KBM-7 (cell line): Measurements from ENCODE around the gene FAM53B.

ENCODE experiments used
- DNase-seq: peaks from one replicate; pipeline ENCODE4 v3.0.0-alpha.2; 2015
- in situ Hi-C: fragments of 300-500 bp; cut with MboI; formaldehyde crosslinking; loops from 2 replicates; pipeline ENCODE4 v1.14.3; 2020; ENCODE audit warnings: low sequenced_read_pairs, low pct_unique_long_range_greater_than_20kb, mixed read lengths

The FAM53B gene

DNA sequence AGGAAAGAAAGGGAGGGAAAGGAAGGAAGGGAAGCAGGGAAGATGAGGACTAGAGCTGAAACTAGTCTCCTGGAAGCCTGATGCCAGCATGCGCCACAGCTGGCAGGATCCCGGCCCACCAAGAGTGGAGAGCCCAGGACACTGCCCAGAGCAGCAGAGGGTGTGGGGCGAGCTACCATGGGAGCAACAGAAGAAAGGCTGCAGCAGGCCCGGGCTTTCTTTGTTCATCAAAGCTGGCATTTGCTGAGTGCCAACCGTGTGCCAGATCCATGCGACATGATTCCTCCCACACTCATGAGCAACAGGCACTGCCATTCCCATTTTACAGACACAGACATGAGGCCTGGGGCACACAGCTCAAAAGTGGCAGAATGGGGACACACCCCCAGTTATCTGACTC lies 68.9 kb downstream of the FAM53B start:
- in situ Hi-C loops = no loop called here
- no peak for DNase-seq

DNA sequence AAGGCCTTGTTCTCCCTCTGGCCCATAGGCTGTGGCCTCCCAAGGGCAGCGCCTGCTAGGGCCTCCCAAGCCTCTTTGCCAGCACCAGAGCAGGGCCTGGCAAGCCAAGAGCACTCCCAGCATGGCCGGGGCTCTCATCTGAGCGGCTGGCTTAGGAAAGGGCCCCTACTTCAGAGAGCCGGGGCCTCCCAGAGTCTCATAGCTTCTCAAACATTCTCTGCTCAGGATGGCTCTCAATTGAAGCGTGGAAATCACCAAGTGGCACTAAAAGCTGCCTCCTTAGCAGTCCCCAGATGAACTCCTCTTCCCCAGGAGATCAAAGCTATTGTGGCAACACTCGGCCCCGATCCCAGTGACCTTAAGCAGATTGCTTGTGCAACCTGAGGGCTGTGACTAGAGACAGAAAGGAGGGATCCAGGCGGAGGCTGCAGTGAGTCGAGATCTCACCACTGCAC lies 69.4 kb downstream of the FAM53B start:
- in situ Hi-C loops = no loop called here

DNA sequence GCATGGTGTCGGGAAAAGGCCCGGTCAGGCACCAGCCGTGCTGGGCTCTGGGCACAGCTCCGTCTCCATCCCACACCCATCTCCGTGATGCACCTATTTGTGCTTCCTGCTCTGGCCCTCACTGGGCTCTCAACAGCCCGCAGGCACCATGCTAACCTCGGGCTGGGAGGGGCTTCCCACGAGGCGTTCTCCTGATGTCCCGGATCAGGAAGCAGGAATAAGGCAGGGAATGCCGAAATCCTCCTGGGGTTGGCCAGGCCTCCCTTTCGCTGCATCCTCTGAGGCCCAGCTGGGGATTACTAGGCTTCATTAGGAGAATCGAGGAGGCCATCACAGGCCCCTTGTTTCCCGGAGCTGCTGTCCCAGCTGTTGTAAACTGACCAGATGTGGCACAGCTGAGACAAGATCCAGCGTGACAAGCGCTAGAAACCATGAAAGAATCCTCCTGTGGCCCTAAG lies 72.0 kb downstream of the FAM53B start:
- in situ Hi-C loops = no loop called here
- DNase-seq = no peak

More for the DNA sequence above, 69.4 kb downstream of the FAM53B start:
- no peak for DNase-seq

DNA sequence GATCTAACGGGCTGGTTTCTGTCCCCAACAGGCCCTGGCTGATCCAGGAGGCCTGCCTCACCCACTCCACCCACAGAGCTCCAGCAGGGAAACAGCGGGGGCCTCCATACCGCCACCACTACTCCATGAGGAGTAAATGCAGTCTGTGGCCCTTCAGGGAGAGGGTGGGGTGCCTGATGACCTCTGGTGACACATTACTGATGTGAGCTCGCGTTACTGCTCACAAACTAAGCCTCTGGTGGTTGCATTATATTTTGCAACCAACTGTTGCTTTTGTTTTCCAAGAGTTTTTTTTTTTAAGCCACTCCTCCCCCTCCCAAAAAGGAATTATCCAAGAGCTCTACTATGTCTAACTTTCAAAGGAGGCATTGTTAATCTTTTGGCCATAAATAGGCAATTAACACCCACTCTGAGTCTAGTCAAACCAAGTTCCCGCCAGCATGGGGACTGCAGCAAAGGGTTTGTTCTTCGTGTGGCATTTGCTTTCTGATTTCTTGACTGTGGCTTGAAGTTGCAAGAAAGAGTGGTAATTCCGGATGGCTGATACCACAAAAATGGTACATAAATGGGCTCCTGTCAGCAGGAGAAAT lies 72.6 kb downstream of the FAM53B start:
- in situ Hi-C loops = no loop called here
- peak; percentile 28 for DNase-seq

DNA sequence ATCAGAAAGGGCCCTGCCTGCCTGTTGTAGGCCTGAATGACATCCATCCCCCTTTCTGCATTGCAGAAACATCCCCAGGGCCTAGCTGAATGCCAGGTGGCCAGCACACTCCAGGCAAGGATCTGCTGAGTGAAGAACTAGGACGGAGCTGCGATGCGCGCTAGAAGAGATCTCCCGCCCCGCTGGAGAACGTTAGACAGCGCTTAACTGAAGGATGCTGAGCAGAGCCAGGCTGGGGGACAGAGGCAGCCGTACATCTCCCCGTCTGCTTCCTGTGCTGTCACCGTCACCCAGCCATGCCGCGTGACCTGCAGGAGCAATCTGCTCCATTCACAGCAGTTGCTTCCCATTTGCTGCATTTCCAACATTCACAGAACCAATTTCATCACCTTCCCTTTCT lies 73.3 kb downstream of the FAM53B start:
- in situ Hi-C loops = no loop called here
- DNase-seq = no peak

DNA sequence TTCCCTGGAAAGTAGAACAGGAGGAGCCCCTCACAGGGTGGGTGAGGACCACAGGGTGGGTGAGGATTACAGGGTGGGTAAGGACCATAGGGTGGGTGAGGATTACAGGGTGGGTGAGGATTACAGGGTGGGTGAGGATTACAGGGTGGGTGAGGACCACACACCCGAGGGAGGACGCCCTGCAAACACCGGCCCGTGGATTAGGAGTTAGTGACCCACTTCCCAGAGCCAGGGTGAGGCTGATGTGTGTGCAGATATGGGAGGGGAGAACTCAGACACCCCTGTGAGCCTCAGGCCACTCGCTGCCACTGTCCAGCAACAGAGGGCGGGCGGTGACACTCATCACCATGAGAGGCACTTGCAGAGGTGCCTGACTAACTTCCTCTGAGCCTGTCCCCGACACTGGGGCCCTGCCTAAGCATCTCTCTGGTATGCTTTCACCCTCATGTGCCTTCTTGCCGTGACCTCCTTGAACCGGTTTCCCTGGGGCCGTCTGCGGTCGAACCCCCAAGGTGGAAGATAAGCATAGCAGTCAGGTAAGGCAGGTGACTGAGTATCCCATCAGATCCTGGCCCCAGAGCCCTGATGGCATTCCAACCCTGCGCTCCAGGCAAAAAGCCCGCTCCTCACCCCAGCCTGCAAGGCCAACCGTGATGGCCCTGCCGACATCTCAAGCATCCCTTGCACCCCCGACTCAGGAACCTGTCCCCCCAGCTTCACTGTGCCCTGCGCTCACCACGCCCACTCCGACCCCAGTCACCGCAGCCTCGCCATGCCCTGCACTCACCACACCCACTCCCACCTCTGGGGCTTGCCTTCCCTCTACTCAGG lies 74.1 kb downstream of the FAM53B start:
- no peak for DNase-seq
- in situ Hi-C loops = no loop called here

DNA sequence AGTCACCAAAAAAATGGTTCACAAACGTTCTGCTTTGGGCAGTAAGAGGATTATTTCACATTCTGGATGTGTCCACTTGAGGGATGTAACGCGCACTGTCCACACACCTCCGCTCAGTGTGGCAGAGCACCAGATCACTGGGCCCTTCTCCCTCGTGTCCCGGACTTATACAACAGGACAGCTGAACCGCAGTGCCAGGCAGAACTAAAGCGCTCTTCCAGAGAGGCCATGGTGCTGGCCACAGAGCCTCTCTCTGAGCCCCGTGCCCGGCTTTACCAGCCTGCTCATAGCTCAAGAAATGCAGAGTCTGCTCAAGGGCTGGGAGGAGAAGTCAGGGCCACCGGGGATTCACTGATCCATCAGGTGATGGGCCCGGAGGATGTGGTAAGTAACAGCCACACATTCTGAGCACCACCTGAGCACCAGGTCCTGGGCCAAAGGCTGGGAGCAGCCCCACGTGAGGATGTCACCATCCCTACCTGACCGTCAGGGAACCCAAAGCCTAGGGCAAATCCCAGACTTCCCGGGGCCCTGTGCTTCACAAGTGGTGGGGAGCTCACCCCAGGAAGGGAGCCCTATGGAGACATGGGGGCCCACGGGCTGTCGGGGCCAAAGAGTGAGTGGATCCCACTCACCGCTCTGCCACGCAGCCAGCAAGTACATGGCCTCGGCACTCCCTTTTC lies 74.9 kb downstream of the FAM53B start:
- in situ Hi-C loops = no loop called here

DNA sequence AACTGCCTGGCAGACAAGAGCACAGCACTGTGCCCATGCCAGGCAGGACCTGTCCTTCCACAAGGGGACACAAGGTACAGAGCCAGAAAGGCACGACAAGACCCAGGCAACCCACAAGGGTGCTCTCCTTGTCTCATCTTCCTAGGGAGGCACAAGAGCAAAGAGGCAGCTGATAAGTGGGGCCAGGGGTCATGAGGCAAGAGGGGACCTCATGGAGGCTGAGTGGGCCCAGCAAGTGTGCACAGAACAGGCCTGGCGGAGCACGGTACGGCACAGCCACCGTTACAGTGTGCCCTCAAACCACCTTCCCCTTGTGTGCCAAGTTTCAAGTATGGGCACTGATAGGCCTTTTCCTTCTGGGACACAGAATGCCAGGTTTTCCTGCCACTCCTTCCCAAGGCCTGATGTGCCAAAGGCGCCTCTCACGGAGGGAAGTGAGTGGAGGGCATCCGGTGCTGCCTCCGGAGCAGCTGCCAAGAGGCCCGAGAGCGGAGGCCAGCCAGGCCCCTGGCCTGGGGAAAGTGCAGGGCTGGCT lies 75.6 kb downstream of the FAM53B start:
- in situ Hi-C loops = no loop called here

More for the DNA sequence above, 74.9 kb downstream of the FAM53B start:
- no peak for DNase-seq

DNA sequence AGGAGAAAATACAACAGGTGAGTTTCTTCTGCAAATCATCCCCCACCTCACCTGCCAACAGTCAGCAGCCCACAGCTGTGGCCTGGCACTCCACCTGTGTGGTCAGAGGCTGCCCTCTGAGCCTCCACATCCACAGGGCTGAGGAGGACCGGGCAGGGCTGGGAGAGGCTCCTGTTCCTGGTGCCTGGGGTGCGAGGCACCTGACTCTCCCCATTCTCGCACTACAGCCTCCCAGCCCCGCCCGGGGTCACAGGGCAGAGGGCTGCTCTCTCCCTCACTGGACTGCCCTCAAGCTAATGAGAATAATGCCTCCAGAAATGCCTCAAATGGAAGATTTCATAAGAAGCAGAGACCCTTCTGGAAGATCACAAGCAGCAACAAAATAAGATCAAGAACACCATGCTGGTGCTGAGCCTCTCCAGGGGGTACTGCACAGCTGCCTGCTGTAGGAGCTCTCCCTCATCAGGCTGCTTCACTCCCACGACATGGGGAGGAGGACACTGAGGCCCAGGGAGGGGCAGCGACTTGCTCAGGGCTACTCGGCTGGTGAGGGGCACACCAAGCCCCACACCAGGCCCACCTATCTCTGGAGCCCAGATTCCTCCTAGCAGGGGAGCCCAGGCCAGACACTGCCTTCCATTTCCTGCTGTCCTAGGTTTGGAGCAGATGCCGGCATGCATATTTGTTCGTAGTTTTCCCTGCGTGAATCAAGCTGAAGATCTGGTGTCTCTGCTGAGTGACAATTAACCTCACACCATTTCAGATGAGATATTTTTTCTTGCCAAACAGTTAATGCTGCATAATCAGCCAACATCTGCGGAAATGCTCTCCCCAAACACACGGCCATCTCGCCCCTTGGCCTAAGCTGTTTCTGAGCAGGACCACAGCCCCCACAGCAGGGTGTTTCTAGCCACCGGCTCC lies 76.5 kb downstream of the FAM53B start:
- in situ Hi-C loops = no loop called here
- no peak for DNase-seq

More for the DNA sequence above, 75.6 kb downstream of the FAM53B start:
- no peak for DNase-seq

DNA sequence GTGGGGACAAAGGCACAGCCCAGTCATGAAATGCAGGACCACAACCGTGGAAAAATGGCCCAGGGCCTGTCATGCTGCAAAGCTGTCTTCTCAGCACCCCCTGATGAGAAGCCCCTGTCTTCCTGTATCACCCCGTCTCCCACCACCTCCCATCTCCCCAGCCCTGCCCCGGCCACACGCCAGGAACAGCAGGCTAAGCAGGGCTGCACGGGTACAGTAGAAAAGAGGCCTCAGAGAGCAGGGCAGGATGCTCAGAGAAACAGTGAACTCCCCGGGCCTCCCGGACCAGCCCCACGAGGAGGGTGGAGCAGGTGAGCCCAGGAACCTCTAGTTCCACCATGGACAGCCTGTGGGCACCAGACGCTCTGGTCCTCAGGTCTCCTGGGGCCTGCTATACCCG lies 77.7 kb downstream of the FAM53B start:
- no peak for DNase-seq
- in situ Hi-C loops = no loop called here

DNA sequence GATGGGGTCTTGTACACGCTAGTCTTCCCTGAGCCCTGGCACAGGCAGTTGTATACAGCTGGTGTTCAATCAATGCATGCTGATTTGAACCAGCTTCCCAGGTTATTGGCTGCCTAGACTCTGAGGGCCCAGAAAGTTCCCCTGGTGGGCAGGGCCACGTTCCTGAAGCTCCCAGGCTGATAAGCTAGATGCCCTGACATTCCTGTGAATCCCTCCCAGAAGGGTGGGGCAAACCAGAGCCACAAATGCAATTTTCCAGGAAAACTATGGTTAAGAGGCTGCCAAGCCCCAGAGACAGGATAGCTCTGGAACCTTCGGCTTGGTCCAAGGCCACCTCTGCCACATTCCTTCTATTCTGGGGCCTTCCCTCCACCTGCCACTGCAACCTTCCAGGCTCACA lies 78.2 kb downstream of the FAM53B start:
- in situ Hi-C loops = no loop called here
- no peak for DNase-seq

DNA sequence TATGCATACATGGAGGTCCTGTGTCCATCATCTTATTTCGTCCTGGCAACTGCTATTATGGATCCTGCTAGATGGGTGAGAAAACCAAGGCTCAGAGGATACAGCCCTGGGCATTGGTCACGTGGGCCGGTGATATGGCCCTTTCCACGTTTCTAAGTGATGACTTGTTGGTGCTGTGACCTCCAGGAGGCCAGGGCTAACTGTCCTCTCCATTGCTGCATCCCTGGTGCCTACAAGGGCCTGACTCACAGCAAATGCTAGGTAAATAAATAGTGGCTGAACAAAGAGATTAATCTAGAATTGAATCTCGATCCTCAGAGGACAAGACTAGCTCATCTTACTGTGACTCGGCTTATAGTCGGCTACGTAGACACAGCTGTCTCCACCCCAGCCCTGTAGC lies 78.6 kb downstream of the FAM53B start:
- DNase-seq = no peak
- in situ Hi-C loops = no loop called here

DNA sequence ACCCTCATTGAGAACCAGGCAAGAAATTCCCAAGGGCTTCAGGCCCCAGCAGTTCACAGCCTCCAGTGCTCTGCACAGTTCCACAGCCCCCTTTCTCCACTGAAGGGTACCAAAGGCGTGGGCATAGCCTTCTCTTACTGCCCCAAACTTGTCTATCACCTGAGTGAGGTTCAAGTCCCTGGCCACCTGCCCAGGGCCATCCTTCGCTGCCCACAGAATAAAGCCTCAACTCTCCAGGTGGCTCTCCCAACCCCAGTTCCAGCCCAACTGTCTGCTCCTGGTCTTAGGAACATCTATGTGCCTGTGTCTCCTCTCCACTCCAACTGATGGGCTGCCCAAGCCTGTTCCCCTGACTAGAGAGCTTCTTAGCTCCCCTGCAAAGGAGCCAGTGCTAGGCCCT lies 79.1 kb downstream of the FAM53B start:
- DNase-seq = no peak
- in situ Hi-C loops = no loop called here

DNA sequence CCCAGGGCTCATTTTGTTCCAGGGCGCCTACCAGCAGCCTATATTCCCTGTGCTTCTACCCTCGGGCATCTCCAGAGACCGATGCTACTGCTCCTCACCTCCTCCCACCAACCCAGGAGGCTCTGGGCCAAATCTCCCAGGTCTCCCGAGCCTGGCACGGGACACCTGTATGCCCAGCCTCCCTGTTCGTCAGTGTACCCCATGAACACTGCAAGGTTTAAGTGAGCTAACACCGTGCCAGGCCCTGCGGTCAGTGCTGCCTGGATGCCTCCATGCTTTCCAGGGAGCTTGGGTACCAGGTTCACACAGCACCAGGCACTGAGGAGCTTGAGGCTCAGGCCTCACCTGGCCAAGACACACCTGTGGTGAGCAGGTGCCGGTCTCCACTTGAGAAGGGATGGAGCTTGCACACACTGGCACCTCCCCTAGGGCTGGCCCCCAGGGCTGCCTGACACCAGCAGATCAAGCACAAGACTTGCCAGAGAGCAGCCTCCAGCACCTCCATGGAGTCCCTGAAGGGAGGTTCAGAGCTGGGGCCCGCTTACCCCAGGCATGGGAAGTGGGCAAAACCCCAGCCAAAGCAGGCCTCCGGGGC lies 80.3 kb downstream of the FAM53B start:
- in situ Hi-C loops = no loop called here
- no peak for DNase-seq

DNA sequence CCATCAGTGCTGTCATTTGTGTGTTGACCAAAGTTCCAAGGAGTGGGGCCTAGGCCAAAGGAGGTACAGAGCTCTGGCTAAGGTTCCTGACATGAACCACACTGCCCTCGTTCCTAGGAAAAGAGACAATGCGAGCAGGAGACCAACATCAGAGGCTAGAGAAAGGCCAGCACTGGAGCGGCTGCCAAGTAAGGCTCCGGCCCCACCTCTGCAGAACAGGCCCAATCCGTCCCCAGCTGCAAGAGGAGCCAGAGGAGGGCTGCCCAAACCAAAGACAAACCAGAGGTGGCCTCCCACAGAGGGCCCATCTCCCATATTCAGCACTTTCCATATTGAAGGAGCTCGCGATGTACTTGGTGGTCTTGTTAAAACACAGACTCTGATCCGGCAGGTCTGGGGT lies 81.0 kb downstream of the FAM53B start:
- in situ Hi-C loops = no loop called here
- DNase-seq = no peak

DNA sequence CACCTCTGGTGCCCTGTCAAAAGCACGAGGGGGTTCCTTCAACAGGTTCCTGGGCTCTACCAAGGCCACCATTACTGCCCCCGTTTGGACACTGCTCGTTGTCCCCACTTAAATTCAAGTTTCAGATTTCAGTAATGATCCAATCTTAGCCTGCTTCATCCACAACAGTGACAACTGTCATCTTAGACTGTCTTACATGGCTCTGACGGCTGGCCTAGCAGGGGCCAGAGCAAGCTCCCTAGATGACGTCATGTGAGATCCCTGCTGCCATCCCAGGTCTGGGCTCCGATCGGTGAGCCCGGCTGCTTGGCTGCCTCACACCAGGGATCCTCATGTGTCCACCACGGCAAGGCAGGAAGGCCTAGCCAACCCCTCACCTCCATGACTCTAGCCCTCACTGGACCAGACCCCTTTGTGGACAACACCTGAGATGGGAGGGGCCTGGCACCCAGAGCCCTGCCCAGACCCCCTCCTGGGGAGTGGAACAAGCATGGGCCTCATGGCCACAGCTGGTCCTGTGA lies 82.5 kb downstream of the FAM53B start:
- DNase-seq = no peak
- in situ Hi-C loops = no loop called here

DNA sequence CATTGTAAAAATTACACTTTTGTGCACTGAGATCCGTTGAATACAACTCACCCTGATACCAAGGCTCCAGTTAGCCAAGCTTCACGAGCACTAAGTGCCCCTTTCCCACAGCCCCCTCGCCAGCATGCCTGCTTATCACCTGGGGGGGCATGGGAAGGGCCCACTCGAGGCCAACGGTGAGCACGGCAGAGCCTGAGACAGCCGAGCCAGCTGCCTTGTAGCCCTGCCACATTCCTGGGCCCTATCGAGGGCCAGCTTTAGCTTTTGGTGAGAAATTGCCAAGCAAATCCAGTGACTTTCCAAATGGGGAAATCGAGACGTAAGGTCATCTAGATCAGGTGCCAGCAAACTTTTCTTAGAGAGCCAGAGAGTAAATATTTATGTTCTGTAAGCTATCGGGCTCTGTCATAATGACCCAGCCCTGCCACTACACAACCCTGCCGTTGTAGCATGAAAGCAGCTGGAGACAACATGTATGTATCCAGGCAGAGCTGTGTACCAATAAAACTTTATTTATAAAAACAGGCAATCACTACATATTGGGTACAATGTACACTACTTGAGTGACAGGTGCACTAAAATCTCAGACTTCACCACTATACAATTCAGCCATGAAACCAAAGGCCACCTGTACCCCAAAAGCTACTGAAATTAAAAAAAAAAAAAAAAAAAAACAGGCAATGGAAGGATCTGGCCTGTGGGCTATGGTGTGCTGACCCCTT lies 83.6 kb downstream of the FAM53B start:
- no peak for DNase-seq
- in situ Hi-C loops = no loop called here

DNA sequence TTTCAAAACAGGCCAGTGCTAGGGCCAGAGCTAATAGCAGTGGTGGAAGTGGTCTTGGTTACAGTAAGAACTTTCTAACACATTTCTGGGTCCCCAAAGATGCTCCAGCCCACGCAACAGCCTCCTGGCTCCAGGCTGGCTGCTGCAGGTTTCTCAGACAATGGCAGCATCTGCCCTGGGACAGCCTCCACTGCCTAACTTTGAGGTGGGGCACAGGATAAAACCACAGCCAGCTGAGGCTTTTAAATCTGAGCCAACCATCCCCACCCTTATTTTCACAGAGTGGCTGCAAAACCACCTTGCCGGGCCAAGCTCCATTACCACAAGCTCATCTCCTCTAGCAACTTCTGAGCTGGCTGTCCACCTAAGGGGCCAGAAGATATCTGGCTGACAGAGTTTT lies 84.8 kb downstream of the FAM53B start:
- no peak for DNase-seq
- in situ Hi-C loops = no loop called here
